ENCODE results near the gene NDN. TPM values are rescaled to one million over a fixed set of nuclear protein-coding genes. Genes with fewer than 3 reads are reported as not detected.

NDN gene
- total RNA-seq, 1 donor from 2014 or later = 44.5 TPM

DNA sequence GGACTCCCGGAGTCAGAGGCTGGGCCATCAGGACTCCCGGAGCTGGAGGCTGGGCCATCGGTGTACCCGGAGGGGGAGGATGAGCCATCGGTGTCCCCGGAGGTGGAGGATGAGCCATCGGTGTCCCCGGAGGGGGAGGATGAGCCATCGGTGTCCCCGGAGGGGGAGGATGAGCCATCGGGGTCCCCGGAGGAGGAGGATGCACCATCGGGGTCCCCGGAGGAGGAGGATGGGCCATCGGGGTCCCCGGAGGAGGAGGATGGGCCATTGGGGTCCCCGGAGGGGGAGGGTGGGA, 40.2 kb downstream of the NDN start:
- TF ChIP-seq, protein P1, sequence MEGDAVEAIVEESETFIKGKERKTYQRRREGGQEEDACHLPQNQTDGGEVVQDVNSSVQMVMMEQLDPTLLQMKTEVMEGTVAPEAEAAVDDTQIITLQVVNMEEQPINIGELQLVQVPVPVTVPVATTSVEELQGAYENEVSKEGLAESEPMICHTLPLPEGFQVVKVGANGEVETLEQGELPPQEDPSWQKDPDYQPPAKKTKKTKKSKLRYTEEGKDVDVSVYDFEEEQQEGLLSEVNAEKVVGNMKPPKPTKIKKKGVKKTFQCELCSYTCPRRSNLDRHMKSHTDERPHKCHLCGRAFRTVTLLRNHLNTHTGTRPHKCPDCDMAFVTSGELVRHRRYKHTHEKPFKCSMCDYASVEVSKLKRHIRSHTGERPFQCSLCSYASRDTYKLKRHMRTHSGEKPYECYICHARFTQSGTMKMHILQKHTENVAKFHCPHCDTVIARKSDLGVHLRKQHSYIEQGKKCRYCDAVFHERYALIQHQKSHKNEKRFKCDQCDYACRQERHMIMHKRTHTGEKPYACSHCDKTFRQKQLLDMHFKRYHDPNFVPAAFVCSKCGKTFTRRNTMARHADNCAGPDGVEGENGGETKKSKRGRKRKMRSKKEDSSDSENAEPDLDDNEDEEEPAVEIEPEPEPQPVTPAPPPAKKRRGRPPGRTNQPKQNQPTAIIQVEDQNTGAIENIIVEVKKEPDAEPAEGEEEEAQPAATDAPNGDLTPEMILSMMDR (IDR thresholded peaks at IDR 0.05) = no peak
- DNase-seq (ENCODE audit: low spot score) = no peak
- Mint-ChIP-seq H3K27me3 (ENCODE audit: low read depth) (peaks cover 12% of the 10 kb centered on the region), H3K27ac (ENCODE audit: unreplicated experiment) (no peak overlapping the region), H3K9me3 (ENCODE audit: low read depth) (peaks cover 6% of the 10 kb centered on the region), H3K4me1 (ENCODE audit: low read depth) (peaks cover 15% of the 10 kb centered on the region), H3K4me3 (ENCODE audit: unreplicated experiment) (peak overlapping the region; percentile 69), H3K36me3 (ENCODE audit: low read depth) (no peaks in the 10 kb centered on the region)

DNA sequence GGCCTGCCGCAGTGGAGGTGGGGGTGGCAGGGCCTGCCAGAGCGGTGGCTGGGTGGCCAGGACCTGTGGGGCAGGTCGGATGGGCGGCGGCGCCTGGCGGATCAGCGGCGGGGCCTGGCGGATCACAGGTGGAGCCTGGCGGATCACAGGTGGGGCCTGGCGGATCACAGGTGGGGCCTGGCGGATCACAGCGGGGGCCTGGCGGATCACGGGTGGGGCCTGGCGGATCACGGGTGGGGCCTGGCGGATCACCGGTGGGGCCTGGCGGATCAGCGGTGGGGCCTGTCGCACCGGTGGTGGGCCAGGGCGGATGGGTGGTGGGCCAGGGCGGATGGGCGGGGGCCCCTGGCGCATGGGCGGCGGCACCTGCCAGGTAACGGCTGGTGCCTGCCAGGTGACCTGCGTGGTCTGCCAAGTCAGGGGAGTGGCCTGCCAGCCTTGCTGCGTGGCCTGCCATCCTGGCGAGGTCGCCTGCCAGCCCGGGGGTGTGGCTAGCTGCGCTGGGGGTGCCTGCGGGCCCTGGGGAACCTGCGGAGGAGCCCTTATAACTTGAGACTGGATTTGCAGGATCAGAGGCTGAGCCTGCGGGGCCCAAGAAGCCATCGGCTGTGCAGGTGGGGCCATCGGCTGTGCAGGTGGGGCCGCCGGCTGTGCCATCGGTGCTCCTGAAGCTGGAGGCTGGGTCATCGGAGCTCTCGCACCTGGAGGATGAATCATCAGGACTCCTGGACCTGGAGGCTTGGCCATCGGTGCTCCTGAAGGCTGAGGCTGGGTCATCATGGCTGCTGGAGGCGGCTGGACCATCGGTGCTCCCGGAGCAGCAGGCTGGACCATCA, 40.7 kb downstream of the NDN start:
- no peak overlapping the region for H3K27ac Mint-ChIP-seq (ENCODE audit: unreplicated experiment)
- H3K36me3 Mint-ChIP-seq (ENCODE audit: low read depth) = no peaks in the 10 kb centered on the region
- TF ChIP-seq, protein P1 (IDR thresholded peaks at IDR 0.05) = no peak
- H3K4me3 Mint-ChIP-seq (ENCODE audit: unreplicated experiment) = peak overlapping the region; percentile 69
- H3K9me3 Mint-ChIP-seq (ENCODE audit: low read depth) = peaks cover 6% of the 10 kb centered on the region
- no peak for DNase-seq (ENCODE audit: low spot score)
- peaks cover 10% of the 10 kb centered on the region for H3K27me3 Mint-ChIP-seq (ENCODE audit: low read depth)
- H3K4me1 Mint-ChIP-seq (ENCODE audit: low read depth) = peaks cover 15% of the 10 kb centered on the region

DNA sequence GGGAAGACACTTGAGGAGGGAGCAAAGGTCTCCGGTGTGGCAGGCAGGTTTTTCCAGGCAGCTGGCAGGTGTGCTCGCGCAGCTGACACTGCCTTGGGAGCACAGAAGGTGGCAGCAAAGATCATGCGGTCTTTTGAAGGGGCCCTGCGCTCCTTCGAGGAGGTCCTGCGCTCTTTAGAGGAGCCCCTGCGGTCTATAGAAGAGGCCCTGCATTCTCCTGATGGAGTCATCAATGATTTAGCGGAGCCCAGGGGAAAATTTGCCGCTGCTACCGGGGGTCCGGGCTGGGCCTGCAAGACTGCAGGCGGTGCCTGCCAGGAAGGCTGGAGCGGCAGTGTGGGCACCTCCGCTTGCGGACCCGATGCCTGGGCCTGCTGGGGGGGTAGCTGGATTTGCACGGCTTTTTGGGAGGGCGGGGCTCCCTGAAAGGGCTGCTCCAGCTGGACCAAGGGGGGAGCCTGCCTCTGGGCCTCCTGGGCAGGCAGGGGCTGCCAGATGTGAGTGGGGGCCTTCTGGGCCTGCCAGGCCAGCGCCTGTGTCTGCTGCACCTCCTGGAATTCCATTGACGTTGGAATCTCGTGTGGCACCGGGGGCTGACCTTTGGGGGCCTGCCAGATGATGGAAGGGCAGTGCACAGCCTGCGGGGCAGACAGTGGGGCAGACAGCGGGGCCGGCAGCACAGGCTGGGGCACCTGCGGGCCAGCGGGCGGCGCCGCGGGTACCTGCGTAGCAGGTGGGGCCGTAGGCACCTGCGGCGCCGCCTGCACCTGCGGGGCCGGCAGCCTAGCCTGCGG, 41.5 kb downstream of the NDN start:
- Mint-ChIP-seq H3K4me1 (ENCODE audit: low read depth) (peaks cover 15% of the 10 kb centered on the region), H3K4me3 (ENCODE audit: unreplicated experiment) (no peak overlapping the region), H3K9me3 (ENCODE audit: low read depth) (peaks cover 6% of the 10 kb centered on the region), H3K27ac (ENCODE audit: unreplicated experiment) (no peak overlapping the region), H3K27me3 (ENCODE audit: low read depth) (peaks cover 10% of the 10 kb centered on the region), H3K36me3 (ENCODE audit: low read depth) (no peaks in the 10 kb centered on the region)
- TF ChIP-seq, protein P1 (IDR thresholded peaks at IDR 0.05) = no peak
- no peak for DNase-seq (ENCODE audit: low spot score)

DNA sequence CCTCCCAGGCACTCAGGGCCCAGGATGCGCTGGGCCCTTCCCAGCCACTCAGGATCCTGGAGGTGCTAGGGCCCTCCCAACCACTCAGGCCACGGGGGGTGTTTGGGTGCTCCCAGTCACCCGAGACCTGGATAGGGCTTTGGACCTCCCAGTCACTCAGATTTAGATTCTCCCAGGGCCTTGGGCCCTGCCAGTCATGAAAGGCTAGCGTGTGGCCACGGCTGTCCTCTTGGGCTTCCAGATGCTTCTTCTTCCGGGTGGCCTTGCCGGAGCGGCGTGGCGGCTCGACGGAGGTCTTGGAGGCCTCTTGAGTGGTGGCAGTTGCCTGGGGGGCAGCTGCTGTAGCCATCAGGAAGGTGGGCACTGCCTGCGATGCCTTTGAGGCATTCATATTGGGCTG, 42.3 kb downstream of the NDN start:
- Mint-ChIP-seq H3K27ac (ENCODE audit: unreplicated experiment) (no peak overlapping the region), H3K4me1 (ENCODE audit: low read depth) (peaks cover 15% of the 10 kb centered on the region), H3K9me3 (ENCODE audit: low read depth) (peaks cover 6% of the 10 kb centered on the region), H3K4me3 (ENCODE audit: unreplicated experiment) (no peak overlapping the region), H3K36me3 (ENCODE audit: low read depth) (no peaks in the 10 kb centered on the region), H3K27me3 (ENCODE audit: low read depth) (peaks cover 8% of the 10 kb centered on the region)
- TF ChIP-seq, protein P1 (IDR thresholded peaks at IDR 0.05) = no peak
- no peak for DNase-seq (ENCODE audit: low spot score)

DNA sequence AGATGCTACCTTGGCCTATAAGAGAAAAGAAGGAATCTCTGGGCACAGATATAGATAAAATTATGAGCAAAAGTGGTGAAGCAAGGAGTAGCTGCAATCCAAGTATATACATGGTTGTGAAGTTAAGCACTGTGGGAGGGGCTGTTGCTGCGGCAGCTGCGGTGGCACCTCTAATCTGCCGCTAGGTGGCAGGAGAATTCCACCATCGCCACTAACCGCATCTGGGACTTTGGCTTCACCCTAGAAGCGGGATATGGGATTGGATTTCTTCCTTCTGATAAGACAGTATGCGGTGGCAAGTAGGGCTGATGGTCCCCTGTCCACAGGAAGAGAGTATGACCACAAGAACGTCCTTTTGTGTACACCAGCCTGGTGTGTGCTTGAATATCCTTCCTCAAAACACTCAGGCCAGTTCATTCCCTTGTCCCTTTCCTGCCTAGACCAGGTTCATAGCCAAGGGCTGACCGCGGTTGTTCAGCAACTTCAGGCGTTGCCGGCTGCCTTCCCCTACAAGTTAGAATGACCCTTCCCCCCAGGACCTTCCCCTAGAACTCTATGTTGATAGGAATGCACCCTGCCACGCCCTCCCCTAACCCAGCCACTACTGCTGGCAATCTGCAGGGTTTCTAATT, 44.6 kb downstream of the NDN start:
- H3K4me3 Mint-ChIP-seq (ENCODE audit: unreplicated experiment) = no peak overlapping the region
- H3K9me3 Mint-ChIP-seq (ENCODE audit: low read depth) = peaks cover 3% of the 10 kb centered on the region
- H3K27me3 Mint-ChIP-seq (ENCODE audit: low read depth) = peaks cover 5% of the 10 kb centered on the region
- peaks cover 7% of the 10 kb centered on the region for H3K4me1 Mint-ChIP-seq (ENCODE audit: low read depth)
- TF ChIP-seq, protein P1 (IDR thresholded peaks at IDR 0.05) = peak; percentile 83
- no peak overlapping the region for H3K27ac Mint-ChIP-seq (ENCODE audit: unreplicated experiment)
- no peaks in the 10 kb centered on the region for H3K36me3 Mint-ChIP-seq (ENCODE audit: low read depth)
- no peak for DNase-seq (ENCODE audit: low spot score)

Data from chondrocyte (in vitro differentiated cells).